ENCODE data around the gene HNRNPUL1. TPM values are rescaled to one million over a fixed set of nuclear protein-coding genes. Genes with fewer than 3 reads are reported as not detected.

HNRNPUL1 gene
- total and polyA plus RNA-seq, 10 of the 15 experiments (the other 5 are each of a cell fraction or from before 2014, with no cell fraction given), result 11.1 to 276 (median 117) TPM

DNA sequence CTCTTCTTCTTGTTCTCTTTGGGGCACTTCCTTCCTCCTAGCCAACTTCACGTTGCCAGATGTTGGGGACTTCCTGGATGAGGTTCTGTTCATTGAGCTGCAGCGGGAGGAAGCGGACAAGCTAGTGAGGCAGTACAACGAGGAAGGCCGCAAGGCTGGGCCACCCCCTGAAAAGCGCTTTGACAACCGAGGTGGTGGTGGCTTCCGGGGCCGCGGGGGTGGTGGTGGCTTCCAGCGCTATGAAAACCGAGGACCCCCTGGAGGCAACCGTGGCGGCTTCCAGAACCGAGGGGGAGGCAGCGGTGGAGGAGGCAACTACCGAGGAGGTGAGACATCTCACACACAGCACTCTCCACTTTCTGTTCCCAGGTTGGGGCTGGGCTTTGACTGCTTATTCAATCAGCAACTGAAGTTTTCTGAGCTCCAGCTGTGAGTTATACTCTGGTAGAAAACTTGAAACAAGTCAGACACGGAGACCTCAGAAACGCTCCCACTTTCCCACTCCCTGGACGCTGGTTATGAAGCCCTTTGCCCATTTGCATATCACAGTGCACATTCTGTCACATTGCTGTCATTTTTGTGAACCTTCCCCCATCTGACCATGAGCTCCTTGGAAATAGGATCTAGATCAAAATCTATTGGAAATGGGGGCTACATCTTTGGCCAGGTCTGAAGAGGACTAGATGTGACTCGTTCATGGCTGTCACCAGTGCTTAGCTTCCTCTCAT lies 38.6 kb downstream of the HNRNPUL1 start (continued):
- TF ChIP-seq, protein P1, sequence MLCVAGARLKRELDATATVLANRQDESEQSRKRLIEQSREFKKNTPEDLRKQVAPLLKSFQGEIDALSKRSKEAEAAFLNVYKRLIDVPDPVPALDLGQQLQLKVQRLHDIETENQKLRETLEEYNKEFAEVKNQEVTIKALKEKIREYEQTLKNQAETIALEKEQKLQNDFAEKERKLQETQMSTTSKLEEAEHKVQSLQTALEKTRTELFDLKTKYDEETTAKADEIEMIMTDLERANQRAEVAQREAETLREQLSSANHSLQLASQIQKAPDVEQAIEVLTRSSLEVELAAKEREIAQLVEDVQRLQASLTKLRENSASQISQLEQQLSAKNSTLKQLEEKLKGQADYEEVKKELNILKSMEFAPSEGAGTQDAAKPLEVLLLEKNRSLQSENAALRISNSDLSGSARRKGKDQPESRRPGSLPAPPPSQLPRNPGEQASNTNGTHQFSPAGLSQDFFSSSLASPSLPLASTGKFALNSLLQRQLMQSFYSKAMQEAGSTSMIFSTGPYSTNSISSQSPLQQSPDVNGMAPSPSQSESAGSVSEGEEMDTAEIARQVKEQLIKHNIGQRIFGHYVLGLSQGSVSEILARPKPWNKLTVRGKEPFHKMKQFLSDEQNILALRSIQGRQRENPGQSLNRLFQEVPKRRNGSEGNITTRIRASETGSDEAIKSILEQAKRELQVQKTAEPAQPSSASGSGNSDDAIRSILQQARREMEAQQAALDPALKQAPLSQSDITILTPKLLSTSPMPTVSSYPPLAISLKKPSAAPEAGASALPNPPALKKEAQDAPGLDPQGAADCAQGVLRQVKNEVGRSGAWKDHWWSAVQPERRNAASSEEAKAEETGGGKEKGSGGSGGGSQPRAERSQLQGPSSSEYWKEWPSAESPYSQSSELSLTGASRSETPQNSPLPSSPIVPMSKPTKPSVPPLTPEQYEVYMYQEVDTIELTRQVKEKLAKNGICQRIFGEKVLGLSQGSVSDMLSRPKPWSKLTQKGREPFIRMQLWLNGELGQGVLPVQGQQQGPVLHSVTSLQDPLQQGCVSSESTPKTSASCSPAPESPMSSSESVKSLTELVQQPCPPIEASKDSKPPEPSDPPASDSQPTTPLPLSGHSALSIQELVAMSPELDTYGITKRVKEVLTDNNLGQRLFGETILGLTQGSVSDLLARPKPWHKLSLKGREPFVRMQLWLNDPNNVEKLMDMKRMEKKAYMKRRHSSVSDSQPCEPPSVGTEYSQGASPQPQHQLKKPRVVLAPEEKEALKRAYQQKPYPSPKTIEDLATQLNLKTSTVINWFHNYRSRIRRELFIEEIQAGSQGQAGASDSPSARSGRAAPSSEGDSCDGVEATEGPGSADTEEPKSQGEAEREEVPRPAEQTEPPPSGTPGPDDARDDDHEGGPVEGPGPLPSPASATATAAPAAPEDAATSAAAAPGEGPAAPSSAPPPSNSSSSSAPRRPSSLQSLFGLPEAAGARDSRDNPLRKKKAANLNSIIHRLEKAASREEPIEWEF (IDR thresholded peaks at IDR 0.05; ENCODE audit: insufficient replicate concordance, low read depth, low read length), result no peak
- TF ChIP-seq POLR2AphosphoS5 (IDR thresholded peaks at IDR 0.05; ENCODE audit: low read length), result no peak
- TF ChIP-seq SIX5 (IDR thresholded peaks at IDR 0.05; ENCODE audit: low read depth, low read length, severe bottlenecking), result no peak
- 0 out of 2 replicates have a peak, but pooled peaks have one; percentile 8 for TF ChIP-seq PAX5 (IDR thresholded peaks at IDR 0.05; ENCODE audit: borderline replicate concordance, low read depth, low read length)
- 0 out of 2 replicates have a peak, but pooled peaks have one; percentile 33 for TF ChIP-seq ATF7 (IDR thresholded peaks at IDR 0.05; ENCODE audit: low read depth)
- 0 out of 2 replicates have a peak, but pooled peaks have one; percentile 18 for TF ChIP-seq MTA2 (IDR thresholded peaks at IDR 0.05; ENCODE audit: low read depth)
- no peak for TF ChIP-seq BACH1 (IDR thresholded peaks at IDR 0.05; ENCODE audit: borderline replicate concordance)
- no peak for TF ChIP-seq STAT1 (conservative IDR thresholded peaks at IDR 0.05)
- no peak for TF ChIP-seq ZNF384 (IDR thresholded peaks at IDR 0.05; ENCODE audit: borderline replicate concordance, low read depth, low read length)
- TF ChIP-seq HDAC6 (IDR thresholded peaks at IDR 0.05; ENCODE audit: unreplicated experiment), result no peak
- TF ChIP-seq, protein P2, sequence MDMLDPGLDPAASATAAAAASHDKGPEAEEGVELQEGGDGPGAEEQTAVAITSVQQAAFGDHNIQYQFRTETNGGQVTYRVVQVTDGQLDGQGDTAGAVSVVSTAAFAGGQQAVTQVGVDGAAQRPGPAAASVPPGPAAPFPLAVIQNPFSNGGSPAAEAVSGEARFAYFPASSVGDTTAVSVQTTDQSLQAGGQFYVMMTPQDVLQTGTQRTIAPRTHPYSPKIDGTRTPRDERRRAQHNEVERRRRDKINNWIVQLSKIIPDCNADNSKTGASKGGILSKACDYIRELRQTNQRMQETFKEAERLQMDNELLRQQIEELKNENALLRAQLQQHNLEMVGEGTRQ (IDR thresholded peaks at IDR 0.05; ENCODE audit: borderline replicate concordance, low read depth, low read length), result no peak
- TF ChIP-seq FOS (IDR thresholded peaks at IDR 0.05; ENCODE audit: borderline replicate concordance, extremely low read depth, insufficient read length), result no peak
- no peak for TF ChIP-seq BCL11A (IDR thresholded peaks at IDR 0.05; ENCODE audit: low read depth, low read length)
- TF ChIP-seq BHLHE40 (IDR thresholded peaks at IDR 0.05; ENCODE audit: borderline replicate concordance in 1 of 2, low read depth in 2 of 2, low read length in 1 of 2), result no peak
- TF ChIP-seq, protein P3, sequence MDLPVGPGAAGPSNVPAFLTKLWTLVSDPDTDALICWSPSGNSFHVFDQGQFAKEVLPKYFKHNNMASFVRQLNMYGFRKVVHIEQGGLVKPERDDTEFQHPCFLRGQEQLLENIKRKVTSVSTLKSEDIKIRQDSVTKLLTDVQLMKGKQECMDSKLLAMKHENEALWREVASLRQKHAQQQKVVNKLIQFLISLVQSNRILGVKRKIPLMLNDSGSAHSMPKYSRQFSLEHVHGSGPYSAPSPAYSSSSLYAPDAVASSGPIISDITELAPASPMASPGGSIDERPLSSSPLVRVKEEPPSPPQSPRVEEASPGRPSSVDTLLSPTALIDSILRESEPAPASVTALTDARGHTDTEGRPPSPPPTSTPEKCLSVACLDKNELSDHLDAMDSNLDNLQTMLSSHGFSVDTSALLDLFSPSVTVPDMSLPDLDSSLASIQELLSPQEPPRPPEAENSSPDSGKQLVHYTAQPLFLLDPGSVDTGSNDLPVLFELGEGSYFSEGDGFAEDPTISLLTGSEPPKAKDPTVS (IDR thresholded peaks at IDR 0.05; ENCODE audit: low read depth, low read length), result no peak
- TF ChIP-seq ZNF217 (IDR thresholded peaks at IDR 0.05), result 0 out of 2 replicates have a peak, but pooled peaks have one; percentile 27
- TF ChIP-seq FOXK2 (IDR thresholded peaks at IDR 0.05), result no peak
- no peak for TF ChIP-seq NFXL1 (IDR thresholded peaks at IDR 0.05; ENCODE audit: borderline replicate concordance)
- no peak for TF ChIP-seq SUZ12 (IDR thresholded peaks at IDR 0.05; ENCODE audit: unreplicated experiment)
- TF ChIP-seq, protein P4, sequence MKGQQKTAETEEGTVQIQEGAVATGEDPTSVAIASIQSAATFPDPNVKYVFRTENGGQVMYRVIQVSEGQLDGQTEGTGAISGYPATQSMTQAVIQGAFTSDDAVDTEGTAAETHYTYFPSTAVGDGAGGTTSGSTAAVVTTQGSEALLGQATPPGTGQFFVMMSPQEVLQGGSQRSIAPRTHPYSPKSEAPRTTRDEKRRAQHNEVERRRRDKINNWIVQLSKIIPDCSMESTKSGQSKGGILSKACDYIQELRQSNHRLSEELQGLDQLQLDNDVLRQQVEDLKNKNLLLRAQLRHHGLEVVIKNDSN (IDR thresholded peaks at IDR 0.05; ENCODE audit: borderline replicate concordance, extremely low read length, insufficient read depth, low read depth, low read length), result no peak
- TF ChIP-seq SMAD5 (IDR thresholded peaks at IDR 0.05; ENCODE audit: low read depth), result no peak
